ENCODE results near the gene NEU1. TPM values are rescaled to one million over a fixed set of nuclear protein-coding genes. Genes with fewer than 3 reads are reported as not detected.

Gene NEU1
- total and polyA plus RNA-seq, 9 donors: 23.7 to 61.1 (median 28.2) TPM

DNA sequence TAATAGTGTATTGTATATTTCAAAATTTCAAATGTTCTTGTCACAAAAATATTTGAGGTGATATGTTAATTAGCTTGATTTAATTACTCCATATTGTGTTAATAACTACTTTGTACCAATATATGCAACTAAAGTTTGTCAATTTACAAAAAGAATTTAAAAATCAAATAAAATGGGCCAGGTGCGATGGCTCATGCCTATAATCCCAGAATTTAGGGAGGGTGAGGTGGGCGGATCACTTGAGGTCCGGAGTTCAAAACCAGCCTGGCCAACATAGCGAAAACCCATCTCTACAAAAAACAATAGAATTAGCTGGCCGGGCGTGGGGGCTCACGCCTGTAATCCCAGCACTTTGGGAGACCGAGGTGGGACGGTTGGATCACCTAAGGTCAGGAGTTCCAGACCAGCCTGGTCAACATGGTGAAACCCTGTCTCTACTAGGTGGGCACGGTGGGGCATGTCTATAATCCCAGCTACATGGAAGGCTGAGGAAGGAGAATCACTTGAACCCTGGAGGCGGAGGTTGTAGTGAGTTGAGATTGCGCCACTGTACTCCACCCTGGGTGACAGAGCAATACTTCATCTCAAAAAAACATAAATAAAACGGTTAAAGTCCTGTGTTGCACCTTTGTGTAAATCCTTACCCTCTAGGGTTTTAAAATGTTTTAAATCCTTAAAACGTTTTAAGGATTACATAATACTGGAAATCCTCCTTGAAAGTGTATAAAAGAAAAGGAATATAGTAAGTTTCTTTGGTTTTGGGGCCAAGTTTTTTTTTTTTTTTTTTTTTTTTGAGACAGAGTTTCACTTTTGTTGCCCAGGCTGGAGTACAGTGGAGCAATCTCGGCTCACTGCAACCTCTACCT is 31.0 kb downstream of the NEU1 start:
- no peaks in the 10 kb centered on the region for H3K36me3 ChIP-seq
- intact Hi-C loops (cut with DNase I): loop anchor here (2.0 to 10.0 kb wide), 8 partner anchors 34 to 287 kb away; partner anchors contain the start of genes CLIC1 (in 2 of the 4), LY6G5C (in 2 of the 4), ATP6V1G2 (in 1 of the 4) and CSNK2B (in 1 of the 4)
- peak in 2 of 5 donors; percentile 6 to 30 for DNase-seq
- H3K27me3 ChIP-seq: no peaks in the 10 kb centered on the region
- H3K4me1 ChIP-seq (ENCODE audit: insufficient read depth): peaks cover 7% of the 10 kb centered on the region
- 79 to 83% (median 81%) methylated on average over 15 of the region's 15 CpGs for WGBS, 3 donors
- TF ChIP-seq, protein P1, sequence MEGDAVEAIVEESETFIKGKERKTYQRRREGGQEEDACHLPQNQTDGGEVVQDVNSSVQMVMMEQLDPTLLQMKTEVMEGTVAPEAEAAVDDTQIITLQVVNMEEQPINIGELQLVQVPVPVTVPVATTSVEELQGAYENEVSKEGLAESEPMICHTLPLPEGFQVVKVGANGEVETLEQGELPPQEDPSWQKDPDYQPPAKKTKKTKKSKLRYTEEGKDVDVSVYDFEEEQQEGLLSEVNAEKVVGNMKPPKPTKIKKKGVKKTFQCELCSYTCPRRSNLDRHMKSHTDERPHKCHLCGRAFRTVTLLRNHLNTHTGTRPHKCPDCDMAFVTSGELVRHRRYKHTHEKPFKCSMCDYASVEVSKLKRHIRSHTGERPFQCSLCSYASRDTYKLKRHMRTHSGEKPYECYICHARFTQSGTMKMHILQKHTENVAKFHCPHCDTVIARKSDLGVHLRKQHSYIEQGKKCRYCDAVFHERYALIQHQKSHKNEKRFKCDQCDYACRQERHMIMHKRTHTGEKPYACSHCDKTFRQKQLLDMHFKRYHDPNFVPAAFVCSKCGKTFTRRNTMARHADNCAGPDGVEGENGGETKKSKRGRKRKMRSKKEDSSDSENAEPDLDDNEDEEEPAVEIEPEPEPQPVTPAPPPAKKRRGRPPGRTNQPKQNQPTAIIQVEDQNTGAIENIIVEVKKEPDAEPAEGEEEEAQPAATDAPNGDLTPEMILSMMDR (IDR thresholded peaks at IDR 0.05): no peak
- TF ChIP-seq POLR2A (IDR thresholded peaks at IDR 0.05) (no peak), EP300 (IDR thresholded peaks at IDR 0.05) (no peak)
- H3K27ac ChIP-seq: no peak overlapping the region
- H3K4me3 ChIP-seq: no peak overlapping the region
- H3K9me3 ChIP-seq: no peaks in the 10 kb centered on the region

DNA sequence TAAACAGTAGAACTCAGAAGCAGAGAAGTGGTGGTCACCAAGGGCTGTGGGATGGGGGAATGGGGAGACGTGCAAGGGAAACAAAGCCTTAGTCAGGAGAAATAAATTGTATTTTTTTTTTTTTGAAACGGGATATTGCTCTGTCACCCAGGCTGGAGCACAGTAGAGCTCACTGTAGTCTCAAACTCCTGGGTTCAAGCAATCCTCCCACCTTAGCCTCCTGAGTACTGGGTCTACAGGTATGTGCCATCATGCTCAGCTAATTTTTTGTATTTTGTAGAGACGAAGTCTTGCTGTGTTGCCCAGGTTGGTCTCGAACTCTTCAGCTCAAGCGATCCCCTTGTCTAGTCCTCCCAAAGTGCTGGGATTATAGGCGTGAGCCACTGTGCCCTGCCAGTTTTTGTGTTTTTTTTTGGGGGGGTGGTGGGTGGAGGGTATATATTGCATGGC is 31.7 kb downstream of the NEU1 start:
- no peaks in the 10 kb centered on the region for H3K27me3 ChIP-seq
- H3K27ac ChIP-seq: peak overlapping the region; percentile 47 to 61
- H3K4me1 ChIP-seq (ENCODE audit: insufficient read depth): peaks cover 9% of the 10 kb centered on the region
- intact Hi-C loops (cut with DNase I): loop anchor here (2.0 to 10.0 kb wide), 8 partner anchors 34 to 286 kb away; partner anchors contain the start of genes CLIC1 (in 2 of the 4), LY6G5C (in 2 of the 4), ATP6V1G2 (in 1 of the 4) and CSNK2B (in 1 of the 4)
- TF ChIP-seq, protein P1 (IDR thresholded peaks at IDR 0.05): no peak
- TF ChIP-seq EP300 (IDR thresholded peaks at IDR 0.05) (no peak), POLR2A (IDR thresholded peaks at IDR 0.05) (no peak)
- no peaks in the 10 kb centered on the region for H3K36me3 ChIP-seq
- 49 to 54% (median 50%) methylated on average over 6 of the region's 6 CpGs for WGBS, 3 donors
- H3K9me3 ChIP-seq: no peaks in the 10 kb centered on the region
- peak in 1 of 5 donors; percentile 13 for DNase-seq
- H3K4me3 ChIP-seq: peak overlapping the region; percentile 64

DNA sequence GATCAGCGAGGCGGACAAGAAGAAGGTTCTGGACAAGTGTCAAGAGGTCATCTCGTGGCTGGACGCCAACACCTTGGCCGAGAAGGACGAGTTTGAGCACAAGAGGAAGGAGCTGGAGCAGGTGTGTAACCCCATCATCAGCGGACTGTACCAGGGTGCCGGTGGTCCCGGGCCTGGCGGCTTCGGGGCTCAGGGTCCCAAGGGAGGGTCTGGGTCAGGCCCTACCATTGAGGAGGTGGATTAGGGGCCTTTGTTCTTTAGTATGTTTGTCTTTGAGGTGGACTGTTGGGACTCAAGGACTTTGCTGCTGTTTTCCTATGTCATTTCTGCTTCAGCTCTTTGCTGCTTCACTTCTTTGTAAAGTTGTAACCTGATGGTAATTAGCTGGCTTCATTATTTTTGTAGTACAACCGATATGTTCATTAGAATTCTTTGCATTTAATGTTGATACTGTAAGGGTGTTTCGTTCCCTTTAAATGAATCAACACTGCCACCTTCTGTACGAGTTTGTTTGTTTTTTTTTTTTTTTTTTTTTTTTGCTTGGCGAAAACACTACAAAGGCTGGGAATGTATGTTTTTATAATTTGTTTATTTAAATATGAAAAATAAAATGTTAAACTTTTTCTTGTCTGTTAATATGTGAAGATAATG is 32.9 kb downstream of the NEU1 start:
- no peaks in the 10 kb centered on the region for H3K27me3 ChIP-seq
- TF ChIP-seq EP300 (IDR thresholded peaks at IDR 0.05) (no peak), POLR2A (IDR thresholded peaks at IDR 0.05) (peak; percentile 18)
- TF ChIP-seq, protein P1 (IDR thresholded peaks at IDR 0.05): peak in 2 of 3 donors; percentile 23 to 58
- peaks cover 10% of the 10 kb centered on the region for H3K4me1 ChIP-seq (ENCODE audit: insufficient read depth)
- peak overlapping the region in 1 of 2 donors; percentile 74 for H3K27ac ChIP-seq
- 0 to 2% (median 0%) methylated on average over 15 of the region's 15 CpGs for WGBS, 3 donors
- H3K36me3 ChIP-seq: no peaks in the 10 kb centered on the region
- intact Hi-C loops (cut with DNase I): loop anchor here (2.0 to 10.0 kb wide), 9 partner anchors 32 to 285 kb away; partner anchors contain the start of genes CLIC1 (in 2 of the 4), DDAH2 (in 2 of the 4), LY6G5C (in 2 of the 4) and ATP6V1G2 (in 1 of the 4)
- DNase-seq: peak in 4 of 5 donors; percentile 57 to 69 (median 64)
- H3K9me3 ChIP-seq: no peaks in the 10 kb centered on the region
- H3K4me3 ChIP-seq: peak overlapping the region; percentile 64

Measured in ovary (tissue), 9 donors.